Aorta (tissue), 5 donors: ENCODE measurements around the gene YWHAG. TPM values are rescaled to one million over a fixed set of nuclear protein-coding genes. Genes with fewer than 3 reads are reported as not detected.
"Not testable (repeated sequence)": the region's sequence is repeated elsewhere in the genome, so short reads cannot be mapped to it uniquely, and the experiment has no call there.

Experiments
- ATAC-seq: fragments of 200-7000 bp; cut with Tn5 transposase; one replicate; pipeline ENCODE4 v1.9.1; 2022; ENCODE audit warnings: moderate library complexity; ENCODE audit not compliant: low FRiP score
- DNase-seq, 2 donors: peaks; one replicate each; pipeline ENCODE4 v3.0.0-alpha.2; 2020
- H3K27ac ChIP-seq, 2 donors: one replicate each; pipeline ENCODE4 v1.5.1; 2013; ENCODE audit warnings: low read length in 2 of 2, mild to moderate bottlenecking in 2 of 2, moderate library complexity in 2 of 2, control low read depth in 1 of 2, inconsistent platforms in 1 of 2, low read depth in 1 of 2
- H3K27me3 ChIP-seq, 2 donors: one replicate each; pipeline ENCODE4 v1.6.1; 2013; ENCODE audit warnings: control low read depth in 1 of 2, low read length in 1 of 2, mild to moderate bottlenecking in 1 of 2, moderate library complexity in 1 of 2; ENCODE audit not compliant: insufficient read depth in 2 of 2, control insufficient read depth in 1 of 2
- H3K36me3 ChIP-seq, 2 donors: one replicate each; pipeline ENCODE4 v1.6.1; 2013; ENCODE audit warnings: control low read depth in 1 of 2, low read length in 1 of 2, mild to moderate bottlenecking in 1 of 2; ENCODE audit not compliant: insufficient read depth in 2 of 2, control insufficient read depth in 1 of 2
- H3K4me1 ChIP-seq, 2 donors: one replicate each; pipeline ENCODE4 v1.6.1; 2013; ENCODE audit warnings: low read length in 2 of 2, control low read depth in 1 of 2, mild to moderate bottlenecking in 1 of 2, moderate library complexity in 1 of 2; ENCODE audit not compliant: insufficient read depth in 2 of 2, control insufficient read depth in 1 of 2
- H3K4me3 ChIP-seq, 2 donors: one replicate each; pipeline ENCODE4 v1.5.1; 2013; ENCODE audit warnings: low read length in 2 of 2, control low read depth in 1 of 2, mild to moderate bottlenecking in 1 of 2
- H3K9me3 ChIP-seq: one replicate; pipeline ENCODE4 v1.6.1; 2013; ENCODE audit warnings: mild to moderate bottlenecking, low read length; ENCODE audit not compliant: control insufficient read depth
- WGBS, 2 donors: extraction: QIAGEN DNeasy Blood & Tissue Kit; methylation state at CpG; one replicate each; pipeline ENCODE4 v1.1.7; 2013; 5-methylcytosine and 5-hydroxymethylcytosine counted together
- intact Hi-C, 2 donors: fragments of 100-400 bp; cut with DNase I; formaldehyde crosslinking; loops; one replicate each; pipeline versions ENCODE4 v1.14.2 to v1.15.0; 2022
- polyA plus RNA-seq, 2 donors: library from polyadenylated mRNA; stranded (reverse); fragments of 200-250 nt; gene quantifications; one replicate each; pipeline ENCODE4 v1.2.3, GENCODE V29; 2013
- total RNA-seq, 2 donors: library from RNA; stranded (reverse); fragmentation: NEBNext Ultra II Directional; extraction: Animal tissue kit (Norgen Biotek cat#: 25700); gene quantifications; one replicate each; pipeline ENCODE4 v1.2.1, GENCODE V29; 2021
- donor health status: healthy with polysubstance abuse.
- donor health status: Bipolar disorder and iron deficiency.
- donor health status: DM: no; HTN: no; CAD: no.
- donor health status: DM: no; HTN: no; CAD: no.
- donor health status: DM: yes; HTN: yes; CAD: no.

The YWHAG gene
- total and polyA plus RNA-seq, 4 donors, result 40.0 to 121 (median 81.1) TPM

DNA sequence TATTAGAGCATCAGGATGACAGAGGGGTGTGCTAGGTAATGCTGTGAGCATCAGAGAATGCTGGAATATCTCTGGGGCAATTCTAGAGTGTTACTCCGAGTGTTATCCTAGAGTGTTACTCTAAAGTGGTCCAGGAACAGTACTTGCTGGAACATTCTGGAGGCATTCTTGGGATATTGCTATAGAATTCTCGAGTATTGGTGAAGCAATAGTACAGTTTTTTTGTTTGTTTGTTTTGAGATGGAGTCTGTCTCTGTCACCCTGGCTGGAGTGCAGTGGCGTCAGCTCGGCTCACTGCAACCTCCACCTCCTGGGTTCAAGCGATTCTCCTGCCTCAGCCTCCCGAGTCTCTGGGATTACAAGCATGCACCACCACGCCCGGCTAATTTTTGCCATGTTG lies 38.1 kb upstream of the YWHAG start:
- 68% methylated on average over 8 of the region's 8 CpGs for WGBS, 2 donors
- ATAC-seq (no peak), DNase-seq (no peak)
- intact Hi-C loops, result no loop called here
- Histone ChIP-seq H3K9me3 (no peaks in the 10 kb centered on the region), H3K4me3 (no peak overlapping the region), H3K27me3 (no peaks in the 10 kb centered on the region), H3K4me1 (no peaks in the 10 kb centered on the region), H3K36me3 (no peaks in the 10 kb centered on the region), H3K27ac (no peak overlapping the region)

DNA sequence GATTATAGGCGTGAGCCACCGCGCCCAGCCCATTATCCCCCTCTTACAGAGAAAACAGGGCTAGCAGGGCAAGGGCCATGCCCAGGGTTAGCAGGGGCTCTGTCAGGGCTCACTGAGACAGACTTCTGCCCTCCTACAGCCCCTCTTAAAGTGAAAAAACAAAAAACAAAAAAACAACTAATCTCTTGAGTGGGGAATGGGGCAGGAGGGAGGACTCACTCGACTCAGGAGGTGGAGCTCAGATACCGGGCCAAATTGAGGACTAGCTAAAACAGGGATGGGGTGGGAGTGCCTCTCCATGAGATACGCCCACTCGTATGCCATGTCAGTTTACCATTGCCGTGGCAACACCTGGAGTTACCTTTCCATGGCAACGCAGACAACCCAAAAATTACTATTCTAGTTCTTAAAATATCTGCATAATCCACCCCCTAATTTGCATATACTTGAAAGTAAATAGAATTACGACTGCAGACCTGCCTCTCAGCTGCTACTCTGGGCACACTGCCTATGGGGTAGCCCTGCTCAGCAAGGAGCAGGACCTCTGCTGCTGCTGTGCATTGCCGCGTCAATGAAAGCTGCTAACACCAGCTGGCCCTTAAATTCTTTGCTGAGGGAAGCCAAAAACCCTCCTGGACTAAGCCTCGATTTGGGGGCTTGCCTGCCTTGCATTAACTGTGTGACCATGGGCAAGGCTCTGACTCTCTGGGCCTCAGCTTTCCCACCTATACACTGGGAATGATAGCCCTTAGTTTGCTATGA lies 37.4 kb upstream of the YWHAG start:
- Histone ChIP-seq H3K4me3 (no peak overlapping the region), H3K9me3 (no peaks in the 10 kb centered on the region), H3K4me1 (no peaks in the 10 kb centered on the region), H3K36me3 (no peaks in the 10 kb centered on the region), H3K27ac (no peak overlapping the region), H3K27me3 (no peaks in the 10 kb centered on the region)
- WGBS, 2 donors, result 70 to 73% methylated on average over 13 of the region's 13 CpGs
- DNase-seq (no peak), ATAC-seq (no peak)
- intact Hi-C loops, result no loop called here

DNA sequence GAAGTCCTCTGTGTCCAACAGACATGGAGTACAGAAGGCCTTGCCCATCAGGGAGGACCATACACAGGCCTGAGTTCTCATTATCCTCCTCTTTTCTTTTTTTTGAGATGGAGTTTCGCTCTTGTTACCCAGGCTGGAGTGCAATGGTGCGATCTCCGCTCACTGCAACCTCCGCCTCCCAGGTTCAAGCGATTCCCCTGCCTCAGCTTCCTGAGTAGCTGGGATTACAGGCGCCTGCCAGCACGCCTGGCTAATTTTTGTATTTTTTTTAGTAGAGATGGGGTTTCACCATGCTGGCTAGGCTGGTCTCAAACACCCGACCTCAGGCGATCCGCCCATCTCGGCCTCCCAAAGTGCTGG lies 36.8 kb upstream of the YWHAG start:
- intact Hi-C loops, H3K4me3 ChIP-seq, H3K4me1 ChIP-seq, ATAC-seq, H3K27me3 ChIP-seq, H3K9me3 ChIP-seq, DNase-seq, H3K36me3 ChIP-seq, H3K27ac ChIP-seq: not testable (repeated sequence)
- 89 to 95% methylated on average over 11 of the region's 11 CpGs for WGBS, 2 donors

GRCh38 chr7:76394957-76395356 lies 36.2 kb upstream of the YWHAG start:
- 90 to 96% methylated on average over 9 of the region's 9 CpGs for WGBS, 2 donors
- no peak for ATAC-seq
- intact Hi-C loops, result loop anchor here in 1 of 2 donors (5.0 kb wide), 1 partner anchor 78 kb away; no protein-coding TSS in a partner anchor

DNA sequence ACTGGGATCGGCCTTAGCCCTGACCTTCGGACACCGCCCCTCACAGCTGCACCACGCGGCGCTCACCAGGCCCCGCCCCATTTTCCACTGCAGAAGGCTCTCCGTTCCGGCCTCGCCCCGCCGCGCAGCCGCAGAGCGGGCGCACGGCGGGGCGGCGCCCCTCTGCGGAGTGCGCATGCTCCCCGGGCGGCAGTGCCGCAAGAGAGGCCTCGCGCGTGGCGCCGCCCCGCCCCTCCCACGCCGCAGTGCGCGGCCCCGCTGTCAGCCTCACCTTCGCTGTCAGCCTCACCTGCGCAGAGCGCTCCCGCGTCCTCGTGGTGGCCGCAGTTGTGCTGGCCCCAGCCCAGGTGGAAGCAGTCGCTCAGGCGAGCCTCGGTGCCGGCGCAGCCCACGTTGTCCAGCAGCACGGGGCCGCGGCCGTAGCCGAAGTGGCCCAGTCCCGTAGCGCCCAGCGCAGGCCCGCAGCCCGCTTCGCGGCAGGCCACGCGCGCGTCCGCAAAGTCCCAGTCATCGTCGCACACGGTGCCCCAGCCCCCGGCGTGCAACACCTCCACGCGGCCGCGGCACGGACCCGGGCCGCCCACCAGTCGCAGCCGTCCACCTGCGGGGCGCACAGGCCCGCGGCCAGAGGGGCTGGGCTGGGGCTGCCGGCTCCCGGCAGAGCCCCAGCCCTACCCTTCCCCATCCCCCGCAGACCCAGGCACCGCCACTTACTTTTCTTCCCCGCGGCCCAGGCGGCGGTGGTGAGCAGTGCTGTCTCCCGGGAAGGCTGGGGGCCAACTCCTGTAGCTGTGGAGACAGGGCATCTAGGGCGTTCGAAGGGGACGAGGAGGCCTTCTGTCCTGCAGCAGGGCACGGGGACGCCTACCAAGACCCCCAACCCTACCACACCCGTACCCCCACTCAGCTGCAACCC lies 34.6 kb upstream of the YWHAG start:
- Histone ChIP-seq H3K4me3 (peak overlapping the region in 1 of 2 donors; percentile 43), H3K9me3 (no peaks in the 10 kb centered on the region), H3K27ac (peak overlapping the region in 1 of 2 donors; percentile 68), H3K4me1 (no peaks in the 10 kb centered on the region), H3K27me3 (no peaks in the 10 kb centered on the region), H3K36me3 (no peaks in the 10 kb centered on the region)
- intact Hi-C loops, result loop anchor here in 1 of 2 donors (2.0 to 5.0 kb wide), 2 partner anchors 35 to 76 kb away; partner anchors contain the start of gene YWHAG
- DNase-seq (peak; percentile 97 to 98), ATAC-seq (peak; percentile 94)
- WGBS, 2 donors, result 2 to 4% methylated on average over 68 to 99 of the region's 99 CpGs

More at GRCh38 chr7:76394957-76395356, 36.2 kb upstream of the YWHAG start:
- no peaks in the 10 kb centered on the region for H3K36me3 ChIP-seq
- DNase-seq, result peak in 1 of 2 donors; percentile 76
- H3K27ac ChIP-seq, result no peak overlapping the region
- no peaks in the 10 kb centered on the region for H3K9me3 ChIP-seq
- H3K4me3 ChIP-seq, result no peak overlapping the region
- no peaks in the 10 kb centered on the region for H3K27me3 ChIP-seq
- H3K4me1 ChIP-seq, result no peaks in the 10 kb centered on the region

DNA sequence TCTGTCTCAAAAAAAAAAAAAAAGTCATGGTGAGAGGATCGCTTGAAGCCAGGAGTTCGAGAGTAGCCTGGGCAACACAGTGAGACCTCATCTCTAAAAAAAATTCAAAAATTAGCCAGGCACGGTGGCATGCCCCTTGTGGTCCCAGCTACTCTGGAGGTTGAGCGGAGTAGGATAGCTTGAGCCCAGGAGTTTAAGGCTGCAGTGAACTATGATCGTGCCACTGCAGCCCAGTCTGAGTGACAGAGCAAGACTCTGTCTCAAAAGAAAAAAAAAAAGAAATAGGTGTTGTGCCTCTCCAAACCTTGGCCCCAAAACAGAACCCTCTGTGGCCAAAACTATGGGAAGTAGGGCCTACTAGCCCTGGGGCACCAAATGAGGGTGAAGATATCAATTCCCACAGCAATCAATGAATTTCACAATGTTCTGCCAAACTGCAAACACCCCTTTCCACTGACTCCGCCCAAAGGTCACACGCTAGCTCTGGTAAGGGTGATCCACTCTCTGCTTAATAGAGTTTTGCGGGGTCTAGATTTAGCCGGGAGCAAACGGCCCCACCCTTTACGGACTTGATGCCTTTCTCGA lies 33.8 kb upstream of the YWHAG start:
- ATAC-seq (no peak), DNase-seq (no peak)
- Histone ChIP-seq H3K4me1 (no peaks in the 10 kb centered on the region), H3K27me3 (no peaks in the 10 kb centered on the region), H3K9me3 (no peaks in the 10 kb centered on the region), H3K27ac (peak overlapping the region in 1 of 2 donors; percentile 68), H3K4me3 (no peak overlapping the region), H3K36me3 (no peaks in the 10 kb centered on the region)
- intact Hi-C loops, result loop anchor here in 1 of 2 donors (2.0 to 5.0 kb wide), 2 partner anchors 34 to 75 kb away; partner anchors contain the start of gene YWHAG
- WGBS, 2 donors, result 44% methylated on average over 12 of the region's 12 CpGs

DNA sequence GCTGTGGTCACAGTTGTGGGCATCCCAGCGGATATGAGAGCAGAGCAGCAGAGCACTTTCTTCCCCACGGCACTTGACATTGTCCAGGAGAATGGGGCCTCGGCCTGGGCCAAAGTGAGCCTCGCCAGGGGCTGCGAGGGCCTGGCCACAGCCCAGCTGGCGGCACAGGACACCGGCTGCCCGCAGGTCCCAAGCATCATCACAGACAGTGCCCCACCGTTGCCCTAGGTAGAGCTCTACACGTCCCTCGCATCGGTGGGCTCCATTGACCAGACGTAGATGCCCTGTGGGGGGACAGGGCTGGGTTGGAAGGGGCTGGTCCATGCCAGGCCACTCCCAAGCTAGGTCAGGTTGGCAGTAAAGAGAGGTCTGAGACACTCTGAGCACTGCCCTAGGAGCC lies 31.3 kb upstream of the YWHAG start:
- no peak for DNase-seq
- intact Hi-C loops, result loop anchor here in 1 of 2 donors (5.0 kb wide), 1 partner anchor 73 kb away; no protein-coding TSS in a partner anchor

GRCh38 chr7:76387789-76388188 lies 29.0 kb upstream of the YWHAG start:
- H3K9me3 ChIP-seq, DNase-seq, H3K36me3 ChIP-seq, ATAC-seq, H3K4me3 ChIP-seq, H3K27ac ChIP-seq, intact Hi-C loops, H3K27me3 ChIP-seq, H3K4me1 ChIP-seq: not testable (repeated sequence)
- 95 to 96% methylated on average over 6 of the region's 6 CpGs for WGBS, 2 donors

More for the DNA sequence above, 31.3 kb upstream of the YWHAG start:
- no peak for ATAC-seq
- 89 to 96% methylated on average over 13 of the region's 13 CpGs for WGBS, 2 donors
- H3K4me1 ChIP-seq, result no peaks in the 10 kb centered on the region
- no peak overlapping the region for H3K27ac ChIP-seq
- no peak overlapping the region for H3K4me3 ChIP-seq
- H3K36me3 ChIP-seq, result no peaks in the 10 kb centered on the region
- no peaks in the 10 kb centered on the region for H3K27me3 ChIP-seq
- no peaks in the 10 kb centered on the region for H3K9me3 ChIP-seq
